Nephron progenitor cell (in vitro differentiated cells): ENCODE data around the gene XPC.

Source experiments
- DNase-seq: peaks from one replicate; pipeline ENCODE4 v3.0.0; 2021
- H3K27ac Mint-ChIP-seq: 2 replicates; pipeline ENCODE4 v1.8.0; 2021; ENCODE audit warnings: mild to moderate bottlenecking, moderate library complexity, mixed read lengths
- H3K27me3 Mint-ChIP-seq: 2 replicates; pipeline ENCODE4 v1.8.0; 2021; ENCODE audit warnings: mild to moderate bottlenecking, low read depth, mixed read lengths; ENCODE audit not compliant: poor library complexity
- H3K36me3 Mint-ChIP-seq: 2 replicates; pipeline ENCODE4 v1.8.0; 2021; ENCODE audit warnings: low read depth, mixed read lengths
- H3K4me1 Mint-ChIP-seq: 2 replicates; pipeline ENCODE4 v1.8.0; 2021; ENCODE audit warnings: mixed read lengths
- H3K4me3 Mint-ChIP-seq: 2 replicates; pipeline ENCODE4 v1.8.0; 2021; ENCODE audit warnings: mild to moderate bottlenecking, moderate library complexity, mixed read lengths
- H3K9me3 Mint-ChIP-seq: 2 replicates; pipeline ENCODE4 v1.8.0; 2021; ENCODE audit warnings: mild to moderate bottlenecking, moderate library complexity, mixed read lengths
- CTCF ChIP-seq: fragments of 200-600 bp; sonication (generic); IDR thresholded peaks from 2 replicates; pipeline ENCODE4 v1.5.0; 2021; ENCODE audit warnings: antibody characterized with exemption

XPC gene

GRCh38 chr3:14147617-14148016 lies 30.8 kb downstream of the XPC start:
- DNase-seq: no peak
- no peak overlapping the region for H3K27ac Mint-ChIP-seq
- TF ChIP-seq CTCF: no peak
- H3K9me3 Mint-ChIP-seq: no peaks in the 10 kb centered on the region
- peaks cover 21% of the 10 kb centered on the region for H3K4me1 Mint-ChIP-seq
- H3K4me3 Mint-ChIP-seq: no peak overlapping the region
- no peaks in the 10 kb centered on the region for H3K27me3 Mint-ChIP-seq
- H3K36me3 Mint-ChIP-seq: peaks cover 35% of the 10 kb centered on the region

GRCh38 chr3:14147066-14147435 lies 31.4 kb downstream of the XPC start:
- no peak for TF ChIP-seq CTCF
- Mint-ChIP-seq H3K9me3 (no peaks in the 10 kb centered on the region), H3K4me3 (no peak overlapping the region), H3K4me1 (peaks cover 21% of the 10 kb centered on the region), H3K27ac (no peak overlapping the region), H3K36me3 (peaks cover 30% of the 10 kb centered on the region), H3K27me3 (no peaks in the 10 kb centered on the region)
- no peak for DNase-seq

- no peak for DNase-seq
- Mint-ChIP-seq H3K4me1 (peaks cover 21% of the 10 kb centered on the region), H3K4me3 (no peak overlapping the region), H3K36me3 (peaks cover 34% of the 10 kb centered on the region), H3K27ac (peak overlapping the region; percentile 80), H3K27me3 (no peaks in the 10 kb centered on the region), H3K9me3 (no peaks in the 10 kb centered on the region)
- no peak for TF ChIP-seq CTCF
These were observed 31.9 kb downstream of the XPC start for GRCh38 chr3:14146381-14147065.

- Mint-ChIP-seq H3K36me3 (peaks cover 32% of the 10 kb centered on the region), H3K4me1 (peaks cover 21% of the 10 kb centered on the region), H3K27me3 (no peaks in the 10 kb centered on the region), H3K27ac (peak overlapping the region; percentile 80), H3K9me3 (no peaks in the 10 kb centered on the region), H3K4me3 (no peak overlapping the region)
- no peak for TF ChIP-seq CTCF
- no peak for DNase-seq
These were observed 32.6 kb downstream of the XPC start for GRCh38 chr3:14145670-14146380.

GRCh38 chr3:14145236-14145635 lies 33.2 kb downstream of the XPC start:
- Mint-ChIP-seq H3K4me1 (peaks cover 21% of the 10 kb centered on the region), H3K27me3 (no peaks in the 10 kb centered on the region), H3K36me3 (peaks cover 26% of the 10 kb centered on the region), H3K4me3 (no peak overlapping the region), H3K9me3 (no peaks in the 10 kb centered on the region), H3K27ac (peak overlapping the region; percentile 79)
- no peak for DNase-seq
- no peak for TF ChIP-seq CTCF
